ENCODE results near the gene ZNF514.

DNA sequence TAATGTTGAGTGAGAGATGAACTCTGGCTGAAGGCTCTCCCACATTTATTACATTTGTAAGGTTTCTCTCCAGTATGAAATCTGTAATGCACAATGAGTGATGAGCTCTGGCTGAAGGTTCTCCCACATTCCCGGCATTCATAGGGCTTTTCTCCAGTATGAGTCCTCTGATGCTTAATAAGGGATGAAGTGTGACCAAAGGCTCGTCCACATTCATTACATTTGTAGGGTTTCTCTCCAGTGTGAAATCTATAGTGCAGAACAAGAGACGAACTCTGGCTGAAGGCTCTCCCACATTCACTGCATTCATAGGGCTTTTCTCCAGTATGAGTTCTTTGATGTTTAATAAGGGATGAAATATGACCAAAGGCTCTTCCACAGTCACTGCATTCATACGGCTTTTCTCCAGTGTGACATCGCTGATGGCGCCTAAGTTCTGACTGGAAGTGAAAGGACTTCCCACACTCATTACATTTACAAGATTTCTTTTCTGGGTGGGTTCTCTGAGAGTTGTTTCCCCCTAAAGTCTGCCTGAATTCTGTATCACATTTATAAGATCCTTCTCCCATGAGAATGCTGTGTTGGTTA lies 10.2 kb downstream of the ZNF514 start:
- TF ChIP-seq POLR2A (IDR thresholded peaks at IDR 0.05; ENCODE audit: low read length) (no peak), GATA1 (IDR thresholded peaks at IDR 0.05; ENCODE audit: low read depth, low read length) (no peak)
